Endothelial cell (in vitro differentiated cells): ENCODE results near the gene OXT. TPM values are rescaled to one million over a fixed set of nuclear protein-coding genes. Genes with fewer than 3 reads are reported as not detected.

Source experiments
- DNase-seq: peaks from one replicate; pipeline ENCODE4 v3.0.0; 2021; ENCODE audit warnings: low spot score
- H3K27ac Mint-ChIP-seq: one replicate; pipeline ENCODE4 v1.8.0; 2021; ENCODE audit warnings: mixed read lengths, inconsistent platforms; ENCODE audit not compliant: unreplicated experiment
- H3K27me3 Mint-ChIP-seq: one replicate; pipeline ENCODE4 v1.8.0; 2021; ENCODE audit warnings: mild to moderate bottlenecking, moderate library complexity, mixed read lengths, inconsistent platforms; ENCODE audit not compliant: unreplicated experiment
- H3K36me3 Mint-ChIP-seq: one replicate; pipeline ENCODE4 v1.8.0; 2021; ENCODE audit warnings: mild to moderate bottlenecking, low read depth, mixed read lengths, inconsistent platforms; ENCODE audit not compliant: unreplicated experiment
- H3K4me1 Mint-ChIP-seq: one replicate; pipeline ENCODE4 v1.8.0; 2021; ENCODE audit warnings: mild to moderate bottlenecking, mixed read lengths, inconsistent platforms; ENCODE audit not compliant: unreplicated experiment
- H3K4me3 Mint-ChIP-seq: one replicate; pipeline ENCODE4 v1.8.0; 2021; ENCODE audit warnings: mild to moderate bottlenecking, mixed read lengths, inconsistent platforms; ENCODE audit not compliant: unreplicated experiment
- H3K9me3 Mint-ChIP-seq: one replicate; pipeline ENCODE4 v1.8.0; 2021; ENCODE audit warnings: mixed read lengths, inconsistent platforms; ENCODE audit not compliant: unreplicated experiment
- CTCF ChIP-seq: fragments of 200-600 bp; sonication (generic); IDR thresholded peaks from one replicate; pipeline ENCODE4 v1.5.0; 2021; ENCODE audit warnings: antibody characterized with exemption; ENCODE audit not compliant: unreplicated experiment
- total RNA-seq: library from RNA; stranded (reverse); fragmentation: NEBNext Ultra II Directional; extraction: Animal tissue kit (Norgen Biotek cat#: 25700); gene quantifications from one replicate; pipeline ENCODE4 v1.2.1, GENCODE V29; 2021; ENCODE audit not compliant: unreplicated experiment

Gene OXT
- total RNA-seq, 1 donor from 2014 or later, result not detected

- Mint-ChIP-seq H3K4me3 (no peak overlapping the region), H3K27ac (no peak overlapping the region), H3K36me3 (peaks cover 8% of the 10 kb centered on the region), H3K4me1 (peaks cover 10% of the 10 kb centered on the region), H3K9me3 (no peaks in the 10 kb centered on the region), H3K27me3 (peaks cover 6% of the 10 kb centered on the region)
- no peak for DNase-seq
- no peak for TF ChIP-seq CTCF
Measured at GRCh38 chr20:3106658-3107463, 35.4 kb downstream of the OXT start.

- TF ChIP-seq CTCF, result no peak
- no peak overlapping the region for H3K27ac Mint-ChIP-seq
- peaks cover 13% of the 10 kb centered on the region for H3K4me1 Mint-ChIP-seq
- peaks cover 8% of the 10 kb centered on the region for H3K27me3 Mint-ChIP-seq
- H3K9me3 Mint-ChIP-seq, result no peaks in the 10 kb centered on the region
- H3K4me3 Mint-ChIP-seq, result no peak overlapping the region
- no peak for DNase-seq
- peaks cover 8% of the 10 kb centered on the region for H3K36me3 Mint-ChIP-seq
Measured at GRCh38 chr20:3107464-3108025, 36.1 kb downstream of the OXT start.

GRCh38 chr20:3109350-3110302, 38.2 kb downstream of the OXT start:
- peaks cover 16% of the 10 kb centered on the region for H3K4me1 Mint-ChIP-seq
- H3K4me3 Mint-ChIP-seq, result no peak overlapping the region
- no peak overlapping the region for H3K27ac Mint-ChIP-seq
- no peaks in the 10 kb centered on the region for H3K9me3 Mint-ChIP-seq
- DNase-seq, result no peak
- H3K36me3 Mint-ChIP-seq, result peaks cover 8% of the 10 kb centered on the region
- no peak for TF ChIP-seq CTCF
- peaks cover 12% of the 10 kb centered on the region for H3K27me3 Mint-ChIP-seq

- H3K36me3 Mint-ChIP-seq, result peaks cover 8% of the 10 kb centered on the region
- peak overlapping the region; percentile 19 for H3K4me3 Mint-ChIP-seq
- H3K27ac Mint-ChIP-seq, result no peak overlapping the region
- no peak for TF ChIP-seq CTCF
- DNase-seq, result no peak
- H3K4me1 Mint-ChIP-seq, result peaks cover 16% of the 10 kb centered on the region
- H3K27me3 Mint-ChIP-seq, result peaks cover 13% of the 10 kb centered on the region
- no peaks in the 10 kb centered on the region for H3K9me3 Mint-ChIP-seq
Measured at GRCh38 chr20:3111507-3111906, 40.1 kb downstream of the OXT start.
